GM12864 (cell line): ENCODE results near the gene IQSEC1.

Source experiments
- DNase-seq: peaks from one replicate; pipeline ENCODE4 v3.0.0-alpha.2; 2011; ENCODE audit warnings: low read depth
- H3K4me3 ChIP-seq: 2 replicates; pipeline ENCODE4 v1.5.1; 2011; ENCODE audit warnings: mild to moderate bottlenecking, low read depth, low read length, control low read depth
- CTCF ChIP-seq: IDR thresholded peaks from 2 replicates; pipeline ENCODE4 v1.5.1; 2011; ENCODE audit warnings: low read depth, mild to moderate bottlenecking, moderate library complexity, low read length, control low read depth, inconsistent platforms; ENCODE audit errors: missing control alignments

The IQSEC1 gene

GRCh38 chr3:12954180-12954579 lies 119.0 kb downstream of the IQSEC1 start:
- DNase-seq: no peak
- TF ChIP-seq CTCF: no peak
- H3K4me3 ChIP-seq: no peak overlapping the region

- no peak overlapping the region for H3K4me3 ChIP-seq
- no peak for TF ChIP-seq CTCF
- no peak for DNase-seq
Measured at GRCh38 chr3:12953201-12953995, 119.8 kb downstream of the IQSEC1 start.

GRCh38 chr3:12952343-12953200 lies 120.7 kb downstream of the IQSEC1 start:
- H3K4me3 ChIP-seq: no peak overlapping the region
- TF ChIP-seq CTCF: no peak
- DNase-seq: no peak

- H3K4me3 ChIP-seq: no peak overlapping the region
- DNase-seq: no peak
- TF ChIP-seq CTCF: peak; percentile 14
Measured at GRCh38 chr3:12948891-12949711, 124.1 kb downstream of the IQSEC1 start.

GRCh38 chr3:12948371-12948770 lies 124.9 kb downstream of the IQSEC1 start:
- DNase-seq: no peak
- no peak for TF ChIP-seq CTCF

GRCh38 chr3:12947504-12948369 lies 125.5 kb downstream of the IQSEC1 start:
- DNase-seq: no peak
- no peak overlapping the region for H3K4me3 ChIP-seq
- no peak for TF ChIP-seq CTCF

More at GRCh38 chr3:12948371-12948770, 124.9 kb downstream of the IQSEC1 start:
- H3K4me3 ChIP-seq: no peak overlapping the region
